SK-N-MC (cell line): ENCODE measurements around the gene PRPF40B.

Experiments used
- EZH2 ChIP-seq: fragments of 200-600 bp; sonication (generic); IDR thresholded peaks from one replicate; pipeline ENCODE4 v1.6.1; 2017; ENCODE audit warnings: antibody characterized with exemption
- FOXP2 ChIP-seq: optimal IDR thresholded peaks from 2 replicates; pipeline ENCODE3; 2011; ENCODE audit warnings: mild to moderate bottlenecking, moderate library complexity; ENCODE audit not compliant: insufficient read depth; ENCODE audit errors: extremely low read length, control extremely low read depth
- POLR2AphosphoS5 ChIP-seq: IDR thresholded peaks from 2 replicates; pipeline ENCODE4 v1.6.1; 2012; ENCODE audit warnings: mild to moderate bottlenecking, low read depth, low read length, borderline replicate concordance

DNA sequence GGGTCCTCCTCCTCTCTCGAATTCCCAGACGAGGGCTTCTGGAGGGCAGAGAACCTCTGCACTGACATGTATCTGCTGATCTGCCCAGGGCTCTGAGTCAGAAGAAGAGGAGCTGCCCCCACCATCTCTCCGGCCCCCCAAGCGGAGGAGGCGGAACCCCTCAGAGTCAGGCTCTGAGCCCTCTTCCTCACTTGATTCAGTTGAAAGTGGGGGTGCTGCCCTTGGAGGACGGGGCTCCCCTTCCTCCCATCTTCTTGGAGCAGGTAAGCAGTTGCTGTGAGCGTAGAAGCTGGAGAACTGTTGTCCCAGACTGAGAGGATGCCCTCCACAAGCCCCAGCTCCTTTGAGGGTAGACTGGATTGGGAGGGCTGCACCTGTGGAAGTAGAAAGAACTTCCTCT is 19.8 kb downstream of the PRPF40B start:
- no peak for TF ChIP-seq POLR2AphosphoS5
- no peak for TF ChIP-seq EZH2
- no peak for TF ChIP-seq FOXP2
